Adrenal gland (tissue), 12 donors: ENCODE data around the gene NPR1. TPM values are rescaled to one million over a fixed set of nuclear protein-coding genes. Genes with fewer than 3 reads are reported as not detected.
A peak's percentile ranks its signal among the peaks of the same experiment; 100 is the strongest.
"Not testable (repeated sequence)": the region's sequence is repeated elsewhere in the genome, so short reads cannot be mapped to it uniquely, and the experiment has no call there.

Source experiments
- DNase-seq, 7 donors: peaks; one replicate each; pipeline ENCODE4 v3.0.0-alpha.2; 2019 to 2020
- H3K27ac ChIP-seq, 5 donors: fragments of 200-600 bp; sonication (generic) in 4 of 5; 1 replicate in 3 of 5; 2 replicates in 2 of 5; pipeline versions ENCODE4 v1.5.1 to v1.8.0; 2016 to 2020; ENCODE audit warnings: mild to moderate bottlenecking in 1 of 5
- H3K27me3 ChIP-seq: fragments of 200-600 bp; 2 replicates; pipeline ENCODE4 v1.8.0; 2021
- H3K36me3 ChIP-seq, 2 donors: fragments of 200-600 bp; replicated peaks in 1 of 2; 1 replicate in 1 of 2; 2 replicates in 1 of 2; pipeline versions ENCODE4 v1.5.1 to v1.8.0; 2018 to 2022
- H3K4me1 ChIP-seq, 2 donors: fragments of 200-600 bp; replicated peaks in 1 of 2; 1 replicate in 1 of 2; 2 replicates in 1 of 2; pipeline versions ENCODE4 v1.5.1 to v1.8.0; 2018 to 2021
- H3K4me3 ChIP-seq, 4 donors: fragments of 200-600 bp; sonication (generic) in 3 of 4; one replicate each; pipeline ENCODE4 v1.5.1; 2016 to 2018
- H3K9me3 ChIP-seq, 3 donors: fragments of 200-600 bp; sonication (generic) in 1 of 3; replicated peaks in 1 of 3; 1 replicate in 2 of 3; 2 replicates in 1 of 3; pipeline versions ENCODE4 v1.5.1 to v1.8.0; 2016 to 2021
- POLR2A ChIP-seq, 2 donors: fragments of 450-650 bp; IDR thresholded peaks; one replicate each; pipeline ENCODE4 v1.6.1; 2017; ENCODE audit warnings: antibody characterized with exemption in 2 of 2, mild to moderate bottlenecking in 2 of 2, moderate library complexity in 1 of 2
- WGBS, 4 donors: extraction: QIAGEN DNeasy Blood & Tissue Kit in 2 of 4; methylation state at CpG; one replicate each; pipeline versions ENCODE4 v1.1.5 to v1.1.7; 2013 to 2017; 5-methylcytosine and 5-hydroxymethylcytosine counted together
- intact Hi-C, 2 donors: fragments of 100-400 bp; cut with DNase I; formaldehyde crosslinking; loops; one replicate each; pipeline versions ENCODE4 v1.14.1 to v1.15.0; 2022 to 2023
- polyA plus RNA-seq, 3 donors: library from polyadenylated mRNA; stranded (reverse); fragments of 200-250 nt in 2 of 3; fragments of 350-450 nt in 1 of 3; fragmentation: Illumina TruSeq in 1 of 3; extraction: RNeasy Lipid Tissue Mini Kit (QIAGEN cat#74804) in 1 of 3; gene quantifications; one replicate each; pipeline ENCODE4 v1.2.3, GENCODE V29; 2013 to 2014
- total RNA-seq, 9 donors: library from RNA; depleted of rRNA in 4 of 9; stranded (reverse); fragments of >200 nt in 4 of 9; fragments of 120-200 nt in 1 of 9; fragmentation: NEBNext Ultra II Directional in 1 of 9; extraction: Animal tissue kit (Norgen Biotek cat#: 25700) in 1 of 9; gene quantifications; one replicate each; pipeline versions ENCODE4 v1.1.0 to v1.2.4, GENCODE V29; 2013 to 2023
- TF ChIP-seq, protein P1 (sequence below), 6 experiments: fragments of 450-650 bp in 4 of 6; fragments of 200-600 bp in 2 of 6; sonication (generic) in 1 of 6; IDR thresholded peaks; 1 replicate in 5 of 6; 2 replicates in 1 of 6; pipeline versions ENCODE4 v1.5.1 to v1.8.0; 2016 to 2021; ENCODE audit warnings: antibody characterized with exemption in 6 of 6, mild to moderate bottlenecking in 2 of 6, moderate library complexity in 1 of 6
- donor health status: healthy with polysubstance abuse.
- donor health status: Bipolar disorder and iron deficiency.
- donor health status: DM: yes; HTN: yes; CAD: no.
- donor health status: DM: no; HTN: no; CAD: no.
- donor health status: DM: no; HTN: no; CAD: no.
- donor health status: DM: yes; HTN: yes; CAD: no.

NPR1 gene
- total and polyA plus RNA-seq, 12 donors = 7.9 to 47.9 (median 19.6) TPM

DNA sequence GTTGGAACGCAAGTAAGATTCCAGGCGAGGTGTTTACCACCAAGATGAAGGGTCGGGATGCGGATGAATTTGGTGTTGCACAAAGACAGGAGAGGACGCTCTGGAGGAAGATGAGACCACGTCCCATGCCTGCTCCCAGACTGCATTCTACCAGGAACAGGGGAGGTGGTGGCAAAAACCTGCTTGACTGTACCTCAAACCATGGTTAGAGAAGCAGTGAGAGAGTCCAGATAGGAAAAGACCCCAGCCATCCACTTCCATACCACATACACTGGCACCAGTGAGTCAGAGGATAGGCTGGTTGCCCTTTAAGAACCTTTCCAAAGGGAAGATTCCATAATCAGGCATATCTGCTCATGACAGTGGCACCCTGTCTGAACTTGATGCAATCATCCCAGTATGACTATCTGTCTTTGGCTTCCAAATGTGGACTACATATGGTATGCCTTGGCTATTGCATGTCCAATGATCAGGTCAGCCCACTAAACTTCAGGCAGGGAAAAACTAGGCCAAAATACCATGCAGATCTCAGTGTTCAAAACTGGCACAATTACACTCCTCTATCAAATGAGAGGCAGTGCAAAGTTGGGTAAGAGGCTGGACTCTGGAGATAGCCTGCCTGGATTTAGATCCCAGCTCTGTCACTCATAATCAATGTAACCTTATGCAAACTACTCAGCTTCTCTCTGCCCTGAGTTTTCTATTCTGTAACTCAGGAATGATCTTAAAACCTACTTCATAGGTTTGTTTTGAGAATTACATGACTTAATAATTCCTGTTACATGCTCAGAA, 20.6 kb downstream of the NPR1 start:
- Histone ChIP-seq H3K27ac (peak overlapping the region in 4 of 5 donors; percentile 43 to 89 (median 80)), H3K9me3 (no peaks in the 10 kb centered on the region), H3K4me3 (peak overlapping the region in 1 of 4 donors; percentile 17), H3K36me3 (no peaks in the 10 kb centered on the region), H3K27me3 (no peaks in the 10 kb centered on the region), H3K4me1 (peaks cover 17 to 23% of the 10 kb centered on the region in 2 donors)
- 60 to 72% (median 66%) methylated on average over 6 of the region's 6 CpGs for WGBS, 4 donors
- TF ChIP-seq, protein P1, sequence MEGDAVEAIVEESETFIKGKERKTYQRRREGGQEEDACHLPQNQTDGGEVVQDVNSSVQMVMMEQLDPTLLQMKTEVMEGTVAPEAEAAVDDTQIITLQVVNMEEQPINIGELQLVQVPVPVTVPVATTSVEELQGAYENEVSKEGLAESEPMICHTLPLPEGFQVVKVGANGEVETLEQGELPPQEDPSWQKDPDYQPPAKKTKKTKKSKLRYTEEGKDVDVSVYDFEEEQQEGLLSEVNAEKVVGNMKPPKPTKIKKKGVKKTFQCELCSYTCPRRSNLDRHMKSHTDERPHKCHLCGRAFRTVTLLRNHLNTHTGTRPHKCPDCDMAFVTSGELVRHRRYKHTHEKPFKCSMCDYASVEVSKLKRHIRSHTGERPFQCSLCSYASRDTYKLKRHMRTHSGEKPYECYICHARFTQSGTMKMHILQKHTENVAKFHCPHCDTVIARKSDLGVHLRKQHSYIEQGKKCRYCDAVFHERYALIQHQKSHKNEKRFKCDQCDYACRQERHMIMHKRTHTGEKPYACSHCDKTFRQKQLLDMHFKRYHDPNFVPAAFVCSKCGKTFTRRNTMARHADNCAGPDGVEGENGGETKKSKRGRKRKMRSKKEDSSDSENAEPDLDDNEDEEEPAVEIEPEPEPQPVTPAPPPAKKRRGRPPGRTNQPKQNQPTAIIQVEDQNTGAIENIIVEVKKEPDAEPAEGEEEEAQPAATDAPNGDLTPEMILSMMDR (IDR thresholded peaks at IDR 0.05) = no peak
- peak in 1 of 2 donors; percentile 5 for TF ChIP-seq POLR2A (IDR thresholded peaks at IDR 0.05)
- DNase-seq = peak in 6 of 7 donors; percentile 33 to 61 (median 44)
- intact Hi-C loops = no loop called here

DNA sequence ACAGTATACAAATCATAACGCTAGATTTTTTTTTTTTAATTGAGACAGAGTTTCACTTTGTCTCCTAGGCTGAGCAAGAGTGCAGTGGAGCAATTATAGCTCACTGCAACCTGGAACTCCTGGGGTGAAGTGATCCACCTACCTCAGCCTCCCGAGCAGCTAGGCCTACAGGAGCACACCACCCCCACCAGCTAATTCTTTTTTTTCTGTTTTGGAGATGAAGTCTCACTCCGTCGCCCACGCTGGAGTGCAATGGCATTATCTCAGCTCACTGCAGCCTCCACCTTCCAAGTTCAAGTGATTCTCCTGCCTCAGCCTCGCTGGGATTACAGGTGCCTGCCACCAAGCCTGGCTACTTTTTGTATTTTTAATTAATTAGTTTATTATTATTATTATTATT, 21.3 kb downstream of the NPR1 start:
- Histone ChIP-seq H3K27ac (peak overlapping the region in 4 of 5 donors; percentile 43 to 89 (median 80)), H3K27me3 (no peaks in the 10 kb centered on the region), H3K9me3 (no peaks in the 10 kb centered on the region), H3K36me3 (no peaks in the 10 kb centered on the region), H3K4me1 (peaks cover 17 to 23% of the 10 kb centered on the region in 2 donors), H3K4me3 (no peak overlapping the region)
- intact Hi-C loops = no loop called here
- 90 to 93% (median 92%) methylated on average over 6 of the region's 6 CpGs for WGBS, 4 donors
- no peak for DNase-seq
- TF ChIP-seq, protein P1 (IDR thresholded peaks at IDR 0.05) = no peak
- no peak for TF ChIP-seq POLR2A (IDR thresholded peaks at IDR 0.05)

DNA sequence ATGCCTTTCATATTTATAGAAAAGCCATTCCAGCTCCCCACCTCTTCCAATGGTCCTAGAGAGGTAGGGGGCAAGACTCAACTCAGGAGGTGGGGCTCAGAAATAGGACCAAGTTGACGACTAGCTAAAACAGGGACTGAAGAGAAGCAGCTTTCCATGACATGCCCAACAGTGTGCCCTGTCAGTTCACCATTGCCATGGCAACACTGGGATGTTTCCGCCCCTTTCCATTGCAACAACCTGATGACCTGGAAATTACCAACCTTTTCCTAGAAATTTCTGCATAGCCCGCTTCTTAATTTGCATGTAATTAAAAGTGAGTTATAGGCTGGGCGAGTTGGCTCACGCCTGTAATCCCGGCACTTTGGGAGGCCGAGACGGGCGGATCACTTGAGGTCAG, 27.0 kb downstream of the NPR1 start:
- intact Hi-C loops = no loop called here
- no peak for TF ChIP-seq POLR2A (IDR thresholded peaks at IDR 0.05)
- TF ChIP-seq, protein P1 (IDR thresholded peaks at IDR 0.05) = no peak
- Histone ChIP-seq H3K9me3 (no peaks in the 10 kb centered on the region), H3K27ac (no peak overlapping the region), H3K4me3 (no peak overlapping the region), H3K36me3 (no peaks in the 10 kb centered on the region), H3K4me1 (no peaks in the 10 kb centered on the region), H3K27me3 (no peaks in the 10 kb centered on the region)
- no peak for DNase-seq
- WGBS, 4 donors = 80 to 94% (median 88%) methylated on average over 9 of the region's 9 CpGs

DNA sequence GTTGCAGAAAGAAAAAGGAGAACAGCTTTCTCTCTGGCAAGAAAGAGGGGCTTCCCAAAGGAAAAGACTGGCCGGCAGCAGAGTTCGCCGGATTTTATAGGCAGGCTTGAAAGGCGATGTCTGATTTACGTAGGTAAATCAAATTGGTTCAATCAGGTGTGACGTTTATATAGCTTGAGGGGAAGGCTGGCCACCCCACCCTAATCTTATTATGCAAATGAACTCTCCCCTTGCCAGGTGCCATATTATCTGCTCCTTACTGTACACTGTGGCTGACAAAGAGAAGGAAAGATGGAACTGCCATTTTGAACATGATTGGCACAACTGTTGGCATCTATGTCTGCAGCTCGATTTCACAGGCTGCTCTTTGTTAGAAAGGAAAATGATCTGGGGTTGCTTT, 32.5 kb downstream of the NPR1 start:
- Histone ChIP-seq H3K9me3 (no peaks in the 10 kb centered on the region), H3K4me3 (no peak overlapping the region), H3K4me1 (no peaks in the 10 kb centered on the region), H3K36me3 (no peaks in the 10 kb centered on the region), H3K27me3 (no peaks in the 10 kb centered on the region), H3K27ac (no peak overlapping the region)
- DNase-seq = no peak
- WGBS, 4 donors = 58 to 69% (median 63%) methylated on average over 7 of the region's 7 CpGs
- intact Hi-C loops = no loop called here
- TF ChIP-seq POLR2A (IDR thresholded peaks at IDR 0.05) = no peak

DNA sequence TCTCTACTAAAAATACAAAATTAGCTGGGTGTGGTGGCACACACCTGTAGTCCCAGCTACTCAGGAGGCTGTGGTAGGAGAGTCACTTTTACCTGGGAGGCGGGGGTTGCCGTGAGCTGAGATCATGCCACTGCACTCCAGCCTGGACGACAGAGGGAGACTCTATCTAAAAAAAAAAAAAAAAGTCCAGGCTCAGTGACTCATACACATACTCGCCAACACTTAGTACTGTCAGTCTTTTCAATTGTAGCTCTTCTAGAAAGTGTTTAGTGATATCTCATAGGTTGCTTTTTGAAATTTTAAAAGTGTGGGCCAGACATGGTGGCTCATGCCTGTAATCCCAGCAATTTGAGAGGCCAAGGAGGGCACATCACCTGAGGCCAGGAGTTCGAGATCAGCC, 37.7 kb downstream of the NPR1 start:
- H3K36me3 ChIP-seq, H3K9me3 ChIP-seq, intact Hi-C loops, H3K4me3 ChIP-seq, H3K27ac ChIP-seq, H3K4me1 ChIP-seq, H3K27me3 ChIP-seq, DNase-seq: not testable (repeated sequence)
- WGBS, 4 donors = 62 to 80% (median 75%) methylated on average over 4 to 5 of the region's 5 CpGs
